ENCODE data around the gene HSPB7.

- no peak for TF ChIP-seq POLR2A (IDR thresholded peaks at IDR 0.05; ENCODE audit: low read length)
- no peak for TF ChIP-seq GATA1 (IDR thresholded peaks at IDR 0.05; ENCODE audit: low read depth, low read length)
Measured at GRCh38 chr1:15988856-15989736, 28.7 kb downstream of the HSPB7 start.
